Measurements from ENCODE around the gene RFC1. TPM values are rescaled to one million over a fixed set of nuclear protein-coding genes. Genes with fewer than 3 reads are reported as not detected.
"Not testable (repeated sequence)": the region's sequence is repeated elsewhere in the genome, so short reads cannot be mapped to it uniquely, and the experiment has no call there.

RFC1 gene
- total and polyA plus RNA-seq, 4 donors, result 11.0 to 75.3 (median 25.9) TPM

DNA sequence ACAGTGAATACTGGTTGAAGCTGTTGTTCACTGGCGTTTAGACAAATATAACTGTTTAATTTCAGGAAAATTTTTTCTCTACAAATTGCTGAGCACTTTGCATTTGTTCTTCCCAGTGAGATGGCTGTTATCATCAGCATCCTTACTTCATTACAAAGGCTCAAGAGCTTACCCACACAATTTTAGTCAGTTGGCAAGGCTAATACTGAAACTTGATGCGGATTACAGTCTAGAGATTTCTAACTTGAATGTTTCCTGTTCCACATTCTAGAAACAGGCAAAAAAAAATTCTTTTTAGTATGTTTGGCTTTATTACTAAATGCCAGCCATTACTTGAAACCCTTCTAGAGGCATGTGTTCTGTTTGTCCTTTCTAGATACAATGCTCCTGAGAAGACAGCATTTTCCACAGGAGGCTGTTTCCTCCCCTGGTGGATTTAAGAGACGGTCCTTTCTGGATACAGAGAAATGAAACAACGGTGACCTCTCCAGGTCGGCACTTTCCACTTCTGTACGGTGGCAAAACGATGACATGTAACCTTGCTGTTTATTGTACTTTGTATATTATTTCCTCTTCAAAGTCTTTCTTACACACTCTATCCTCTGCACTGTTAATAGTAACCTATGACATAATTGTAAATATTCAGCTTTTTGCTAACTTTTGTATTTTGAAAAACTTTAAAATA lies 80.9 kb downstream of the RFC1 start:
- WGBS, 2 donors, result 68 to 78% methylated on average over 7 of the region's 7 CpGs
- H3K9me3 ChIP-seq (ENCODE audit: control insufficient read depth in 4 of 4, insufficient read depth in 3 of 4, low read length in 3 of 4), result no peaks in the 10 kb centered on the region
- no peaks in the 10 kb centered on the region for H3K4me1 ChIP-seq (ENCODE audit: control insufficient read depth in 5 of 5, insufficient read depth in 5 of 5, low read length in 5 of 5)
- H3K27ac ChIP-seq (ENCODE audit: low read depth in 1 of 2, low read length in 1 of 2), result no peak overlapping the region
- no peak overlapping the region for H3K9ac ChIP-seq (ENCODE audit: insufficient read depth in 1 of 2, low read length in 2 of 2)
- H3K27me3 ChIP-seq (ENCODE audit: control insufficient read depth in 3 of 3, insufficient read depth in 3 of 3, low read length in 2 of 3), result no peaks in the 10 kb centered on the region
- DNase-seq (peak in 1 of 3 donors; percentile 5), ATAC-seq (ENCODE audit: insufficient read depth, low FRiP score) (no peak)
- H3K36me3 ChIP-seq (ENCODE audit: control insufficient read depth in 4 of 4, insufficient read depth in 4 of 4, low read length in 4 of 4), result peaks cover 22 to 45% (median 32%) of the 10 kb centered on the region in 4 donors
- TF ChIP-seq, protein P1, sequence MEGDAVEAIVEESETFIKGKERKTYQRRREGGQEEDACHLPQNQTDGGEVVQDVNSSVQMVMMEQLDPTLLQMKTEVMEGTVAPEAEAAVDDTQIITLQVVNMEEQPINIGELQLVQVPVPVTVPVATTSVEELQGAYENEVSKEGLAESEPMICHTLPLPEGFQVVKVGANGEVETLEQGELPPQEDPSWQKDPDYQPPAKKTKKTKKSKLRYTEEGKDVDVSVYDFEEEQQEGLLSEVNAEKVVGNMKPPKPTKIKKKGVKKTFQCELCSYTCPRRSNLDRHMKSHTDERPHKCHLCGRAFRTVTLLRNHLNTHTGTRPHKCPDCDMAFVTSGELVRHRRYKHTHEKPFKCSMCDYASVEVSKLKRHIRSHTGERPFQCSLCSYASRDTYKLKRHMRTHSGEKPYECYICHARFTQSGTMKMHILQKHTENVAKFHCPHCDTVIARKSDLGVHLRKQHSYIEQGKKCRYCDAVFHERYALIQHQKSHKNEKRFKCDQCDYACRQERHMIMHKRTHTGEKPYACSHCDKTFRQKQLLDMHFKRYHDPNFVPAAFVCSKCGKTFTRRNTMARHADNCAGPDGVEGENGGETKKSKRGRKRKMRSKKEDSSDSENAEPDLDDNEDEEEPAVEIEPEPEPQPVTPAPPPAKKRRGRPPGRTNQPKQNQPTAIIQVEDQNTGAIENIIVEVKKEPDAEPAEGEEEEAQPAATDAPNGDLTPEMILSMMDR (IDR thresholded peaks at IDR 0.05; ENCODE audit: control extremely low read depth, extremely low read depth), result no peak
- no peak overlapping the region for H3K4me3 ChIP-seq

DNA sequence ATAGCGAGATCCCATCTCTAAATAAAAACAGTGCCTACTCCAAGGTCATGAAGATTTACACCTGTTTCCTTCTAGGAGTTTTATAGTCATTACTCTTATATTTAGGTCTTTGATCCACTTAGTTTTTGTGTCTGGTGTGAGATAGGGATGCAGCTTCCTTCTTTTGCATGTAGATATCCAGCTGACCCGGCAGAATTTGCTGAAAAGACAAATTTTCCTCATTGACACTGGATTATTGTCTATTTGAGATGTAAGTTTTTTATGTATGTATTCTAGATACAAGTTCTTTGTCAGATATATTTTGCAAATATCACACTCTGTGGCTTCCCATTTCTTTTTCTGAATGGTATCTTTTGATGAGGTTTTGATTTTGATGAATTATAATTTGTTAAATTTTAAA lies 85.4 kb downstream of the RFC1 start:
- Histone ChIP-seq H3K36me3 (ENCODE audit: control insufficient read depth in 4 of 4, insufficient read depth in 4 of 4, low read length in 4 of 4) (peaks cover 16 to 38% (median 26%) of the 10 kb centered on the region in 4 donors), H3K9ac (ENCODE audit: insufficient read depth in 1 of 2, low read length in 2 of 2) (no peak overlapping the region), H3K27me3 (ENCODE audit: control insufficient read depth in 3 of 3, insufficient read depth in 3 of 3, low read length in 2 of 3) (no peaks in the 10 kb centered on the region), H3K4me3 (no peak overlapping the region), H3K27ac (ENCODE audit: low read depth in 1 of 2, low read length in 1 of 2) (no peak overlapping the region), H3K9me3 (ENCODE audit: control insufficient read depth in 4 of 4, insufficient read depth in 3 of 4, low read length in 3 of 4) (no peaks in the 10 kb centered on the region), H3K4me1 (ENCODE audit: control insufficient read depth in 5 of 5, insufficient read depth in 5 of 5, low read length in 5 of 5) (no peaks in the 10 kb centered on the region)
- 96 to 97% methylated on average over 2 of the region's 2 CpGs for WGBS, 2 donors
- DNase-seq, result no peak
- TF ChIP-seq, protein P1 (IDR thresholded peaks at IDR 0.05; ENCODE audit: control extremely low read depth, extremely low read depth), result no peak
- ATAC-seq (ENCODE audit: insufficient read depth, low FRiP score), result no peak

DNA sequence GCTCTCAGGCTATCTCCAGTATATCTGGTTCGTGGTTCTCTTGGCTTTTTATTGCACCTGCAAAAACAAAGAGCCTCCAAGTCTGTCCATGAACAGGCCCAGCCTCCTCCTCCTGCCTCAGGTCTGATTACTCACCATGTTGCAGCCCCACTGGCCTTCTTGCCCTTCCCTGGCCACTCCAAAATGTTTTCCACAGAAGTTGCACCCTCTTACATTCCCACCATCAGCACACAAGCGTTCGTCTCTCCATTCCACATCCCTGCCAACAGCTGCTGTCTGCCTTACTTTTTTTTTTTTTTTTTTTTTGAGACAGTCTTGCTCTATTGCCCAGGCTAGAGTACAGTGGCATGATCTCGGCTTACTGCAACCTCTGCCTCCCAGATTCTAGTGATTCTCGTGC lies 86.7 kb downstream of the RFC1 start:
- H3K9me3 ChIP-seq (ENCODE audit: control insufficient read depth in 4 of 4, insufficient read depth in 3 of 4, low read length in 3 of 4), result no peaks in the 10 kb centered on the region
- no peaks in the 10 kb centered on the region for H3K27me3 ChIP-seq (ENCODE audit: control insufficient read depth in 3 of 3, insufficient read depth in 3 of 3, low read length in 2 of 3)
- 89 to 91% methylated on average over 5 of the region's 5 CpGs for WGBS, 2 donors
- H3K36me3 ChIP-seq (ENCODE audit: control insufficient read depth in 4 of 4, insufficient read depth in 4 of 4, low read length in 4 of 4), result peaks cover 17 to 46% (median 28%) of the 10 kb centered on the region in 4 donors
- no peak overlapping the region for H3K4me3 ChIP-seq
- no peak overlapping the region for H3K27ac ChIP-seq (ENCODE audit: low read depth in 1 of 2, low read length in 1 of 2)
- no peak for DNase-seq
- no peak overlapping the region for H3K9ac ChIP-seq (ENCODE audit: insufficient read depth in 1 of 2, low read length in 2 of 2)
- H3K4me1 ChIP-seq (ENCODE audit: control insufficient read depth in 5 of 5, insufficient read depth in 5 of 5, low read length in 5 of 5), result no peaks in the 10 kb centered on the region
- ATAC-seq (ENCODE audit: insufficient read depth, low FRiP score), result no peak
- TF ChIP-seq, protein P1 (IDR thresholded peaks at IDR 0.05; ENCODE audit: control extremely low read depth, extremely low read depth), result no peak

DNA sequence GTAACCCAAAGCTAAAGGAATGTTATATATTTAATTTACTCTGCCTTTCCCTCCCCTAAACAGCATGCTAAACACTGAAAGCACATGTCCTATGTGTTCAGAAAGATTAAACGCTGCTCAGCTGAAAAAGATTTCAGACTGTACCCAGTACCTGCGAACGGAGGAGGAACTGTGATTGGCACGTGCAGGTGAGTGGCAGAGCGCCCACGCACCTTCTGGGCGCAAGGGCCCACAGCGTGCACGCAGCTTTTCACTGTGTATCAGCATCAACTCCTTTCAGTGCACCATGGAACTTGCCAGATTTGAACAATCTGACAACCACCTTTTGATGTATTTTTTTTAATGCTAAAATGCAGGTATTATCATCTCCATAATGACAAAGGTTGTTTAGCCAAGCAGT lies 87.7 kb downstream of the RFC1 start:
- Histone ChIP-seq H3K4me1 (ENCODE audit: control insufficient read depth in 5 of 5, insufficient read depth in 5 of 5, low read length in 5 of 5) (no peaks in the 10 kb centered on the region), H3K27ac (ENCODE audit: low read depth in 1 of 2, low read length in 1 of 2) (no peak overlapping the region), H3K27me3 (ENCODE audit: control insufficient read depth in 3 of 3, insufficient read depth in 3 of 3, low read length in 2 of 3) (no peaks in the 10 kb centered on the region), H3K9me3 (ENCODE audit: control insufficient read depth in 4 of 4, insufficient read depth in 3 of 4, low read length in 3 of 4) (no peaks in the 10 kb centered on the region), H3K4me3 (no peak overlapping the region), H3K9ac (ENCODE audit: insufficient read depth in 1 of 2, low read length in 2 of 2) (no peak overlapping the region), H3K36me3 (ENCODE audit: control insufficient read depth in 4 of 4, insufficient read depth in 4 of 4, low read length in 4 of 4) (peaks cover 23 to 51% (median 32%) of the 10 kb centered on the region in 4 donors)
- no peak for DNase-seq
- TF ChIP-seq, protein P1 (IDR thresholded peaks at IDR 0.05; ENCODE audit: control extremely low read depth, extremely low read depth), result no peak
- 94 to 96% methylated on average over 9 of the region's 9 CpGs for WGBS, 2 donors
- no peak for ATAC-seq (ENCODE audit: insufficient read depth, low FRiP score)

DNA sequence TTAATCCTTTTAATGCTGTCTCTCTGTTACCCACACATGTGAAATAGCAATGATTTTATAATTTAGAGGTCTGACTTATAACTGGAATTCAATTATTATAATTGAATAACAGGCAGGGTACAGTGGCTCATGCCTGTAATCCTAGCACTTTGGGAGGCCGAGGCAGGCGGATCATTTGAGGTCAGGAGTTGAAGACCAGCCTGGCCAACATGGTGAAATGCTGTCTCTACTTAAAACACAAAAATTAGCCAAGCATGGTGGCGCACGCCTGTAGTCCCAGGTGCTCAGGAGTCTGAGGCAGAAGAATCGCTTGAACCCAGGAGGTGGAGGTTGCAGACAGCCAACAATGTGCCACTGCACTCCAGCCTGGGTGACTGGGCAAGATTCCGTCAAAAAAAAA lies 88.5 kb downstream of the RFC1 start:
- 91 to 95% methylated on average over 6 of the region's 6 CpGs for WGBS, 2 donors
- H3K9me3 ChIP-seq (ENCODE audit: control insufficient read depth in 4 of 4, insufficient read depth in 3 of 4, low read length in 3 of 4); H3K4me3 ChIP-seq; ATAC-seq (ENCODE audit: insufficient read depth, low FRiP score); H3K9ac ChIP-seq (ENCODE audit: insufficient read depth in 1 of 2, low read length in 2 of 2); H3K27ac ChIP-seq (ENCODE audit: low read depth in 1 of 2, low read length in 1 of 2); H3K27me3 ChIP-seq (ENCODE audit: control insufficient read depth in 3 of 3, insufficient read depth in 3 of 3, low read length in 2 of 3); H3K4me1 ChIP-seq (ENCODE audit: control insufficient read depth in 5 of 5, insufficient read depth in 5 of 5, low read length in 5 of 5); DNase-seq: not testable (repeated sequence)
- peaks cover 27 to 58% (median 39%) of the 10 kb centered on the region in 4 donors for H3K36me3 ChIP-seq (ENCODE audit: control insufficient read depth in 4 of 4, insufficient read depth in 4 of 4, low read length in 4 of 4)

All from lung (tissue), 12 donors.